ENCODE data around the gene PSME3.
"Not testable (repeated sequence)": the region's sequence is repeated elsewhere in the genome, so short reads cannot be mapped to it uniquely, and the experiment has no call there.

PSME3 gene

DNA sequence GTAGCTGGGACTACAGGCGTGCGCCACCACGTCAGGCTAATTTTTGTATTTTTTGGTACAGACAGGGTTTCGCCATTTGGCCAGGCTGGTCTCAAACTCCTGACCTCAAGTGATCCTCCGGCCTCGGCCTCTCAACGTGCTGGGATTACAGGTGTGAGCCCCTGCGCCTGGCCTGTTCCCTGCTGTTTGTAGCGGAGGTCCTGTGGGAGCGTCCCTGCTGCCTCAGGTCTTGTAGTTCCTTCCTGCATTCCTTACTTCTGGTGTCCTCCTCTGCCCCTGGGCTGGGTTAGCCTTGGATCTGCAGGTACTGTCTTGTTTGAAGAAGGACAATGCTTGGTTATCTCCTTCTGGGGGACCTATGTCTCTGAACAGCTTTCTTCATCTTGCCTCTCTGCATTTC, 43.8 kb downstream of the PSME3 start:
- DNase-seq (ENCODE audit: low read depth), result no peak
- no peak overlapping the region for H3K4me3 ChIP-seq (ENCODE audit: control insufficient read depth, low read depth, low read length)
- no peak for TF ChIP-seq CTCF (IDR thresholded peaks at IDR 0.05; ENCODE audit: control insufficient read depth, insufficient read depth, low read depth, low read length, missing control alignments)

- no peak for DNase-seq (ENCODE audit: low read depth)
- H3K4me3 ChIP-seq (ENCODE audit: control insufficient read depth, low read depth, low read length), result no peak overlapping the region
- no peak for TF ChIP-seq CTCF (IDR thresholded peaks at IDR 0.05; ENCODE audit: control insufficient read depth, insufficient read depth, low read depth, low read length, missing control alignments)
These were observed 45.1 kb downstream of the PSME3 start for GRCh38 chr17:42878123-42878880.

GRCh38 chr17:42878924-42879595, 45.9 kb downstream of the PSME3 start:
- no peak overlapping the region for H3K4me3 ChIP-seq (ENCODE audit: control insufficient read depth, low read depth, low read length)
- DNase-seq (ENCODE audit: low read depth), result no peak
- TF ChIP-seq CTCF (IDR thresholded peaks at IDR 0.05; ENCODE audit: control insufficient read depth, insufficient read depth, low read depth, low read length, missing control alignments), result no peak

DNA sequence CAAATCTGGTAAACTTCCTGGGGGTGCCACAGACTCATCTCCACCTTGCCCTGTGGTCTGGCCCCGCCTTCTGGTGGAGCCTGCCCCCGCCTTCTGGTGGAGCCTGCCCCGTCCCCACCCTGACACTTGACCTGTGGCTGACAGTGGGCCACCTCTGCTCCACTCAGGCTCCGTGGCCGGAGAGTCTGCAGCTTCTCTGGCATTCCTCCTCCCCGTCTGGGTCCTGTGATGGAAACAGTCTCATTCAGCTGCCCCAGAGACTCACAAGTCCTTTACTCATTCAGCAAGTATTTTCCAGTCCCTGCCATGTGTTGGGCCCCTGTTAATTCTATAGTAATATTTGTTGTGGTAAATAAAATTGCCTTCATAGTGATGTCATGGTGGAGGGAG, 46.4 kb downstream of the PSME3 start:
- no peak overlapping the region for H3K4me3 ChIP-seq (ENCODE audit: control insufficient read depth, low read depth, low read length)
- TF ChIP-seq CTCF (IDR thresholded peaks at IDR 0.05; ENCODE audit: control insufficient read depth, insufficient read depth, low read depth, low read length, missing control alignments), result no peak
- no peak for DNase-seq (ENCODE audit: low read depth)

GRCh38 chr17:42880776-42881310, 47.6 kb downstream of the PSME3 start:
- TF ChIP-seq CTCF (IDR thresholded peaks at IDR 0.05; ENCODE audit: control insufficient read depth, insufficient read depth, low read depth, low read length, missing control alignments), result no peak
- no peak for DNase-seq (ENCODE audit: low read depth)
- no peak overlapping the region for H3K4me3 ChIP-seq (ENCODE audit: control insufficient read depth, low read depth, low read length)

DNA sequence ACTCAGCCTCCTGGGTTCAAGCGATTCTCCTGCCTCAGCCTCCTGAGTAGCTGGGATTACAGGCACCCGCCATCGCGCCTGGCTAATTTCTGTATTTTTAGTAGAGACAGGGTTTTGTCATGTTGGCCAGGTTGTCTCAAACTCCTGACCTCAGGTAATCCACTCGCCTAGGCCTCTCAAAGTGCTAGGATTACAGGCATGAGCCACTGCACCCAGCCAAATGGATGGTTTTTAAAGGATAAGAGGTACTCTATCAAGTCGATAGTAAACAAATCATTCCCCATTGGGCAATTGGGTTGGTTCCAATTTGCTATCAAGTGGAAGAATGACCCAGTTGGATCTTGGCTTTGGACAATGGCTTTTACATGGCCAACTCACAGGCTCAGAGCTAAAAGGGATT, 48.5 kb downstream of the PSME3 start:
- DNase-seq (ENCODE audit: low read depth), result not testable (repeated sequence)

DNA sequence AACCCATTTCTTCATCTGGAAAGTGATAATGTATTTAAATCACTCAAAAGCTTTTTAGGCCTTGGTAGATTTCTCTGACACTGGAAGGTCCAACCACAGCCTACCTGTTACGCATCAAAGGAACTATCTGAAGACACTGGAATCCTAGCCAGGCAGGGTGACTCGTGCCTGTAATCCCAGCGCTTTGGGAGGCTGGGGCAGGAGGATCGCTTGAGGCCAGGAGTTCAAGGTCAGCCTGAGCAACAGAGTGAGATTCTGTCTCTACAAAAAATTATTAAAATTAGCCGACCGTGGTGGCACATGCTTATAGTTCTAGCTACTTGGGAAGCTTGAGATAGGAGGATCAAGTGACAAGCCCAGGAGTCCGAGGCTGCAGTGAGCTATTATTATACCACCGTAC, 49.0 kb downstream of the PSME3 start:
- DNase-seq (ENCODE audit: low read depth), result no peak
- no peak overlapping the region for H3K4me3 ChIP-seq (ENCODE audit: control insufficient read depth, low read depth, low read length)
- no peak for TF ChIP-seq CTCF (IDR thresholded peaks at IDR 0.05; ENCODE audit: control insufficient read depth, insufficient read depth, low read depth, low read length, missing control alignments)

More for the DNA sequence above, 48.5 kb downstream of the PSME3 start:
- not testable (repeated sequence) for H3K4me3 ChIP-seq (ENCODE audit: control insufficient read depth, low read depth, low read length)
